ENCODE measurements around the gene TRIM56. TPM values are rescaled to one million over a fixed set of nuclear protein-coding genes. Genes with fewer than 3 reads are reported as not detected.
A peak's percentile ranks its signal among the peaks of the same experiment; 100 is the strongest.

Gene TRIM56
- total and polyA plus RNA-seq, 9 of the 15 experiments (the other 6 are each of a cell fraction or from before 2014, with no cell fraction given), result 2.0 to 29.7 (median 11.6) TPM

GRCh38 chr7:101099969-101100781 is 14.9 kb downstream of the TRIM56 start (continued):
- no peak for TF ChIP-seq RBM25 (IDR thresholded peaks at IDR 0.05; ENCODE audit: low read depth, low read length, severe bottlenecking)
- peak; percentile 81 for TF ChIP-seq BHLHE40 (IDR thresholded peaks at IDR 0.05; ENCODE audit: low read length)
- TF ChIP-seq PKNOX1 (IDR thresholded peaks at IDR 0.05), result peak; percentile 87
- TF ChIP-seq GATA2 (CRISPR knock-in tag; IDR thresholded peaks at IDR 0.05), result peak; percentile 90
- TF ChIP-seq SUPT5H (IDR thresholded peaks at IDR 0.05), result peak; percentile 60; the same call in 1 of the 2 replicates
- TF ChIP-seq KAT2B (IDR thresholded peaks at IDR 0.05; ENCODE audit: low read depth, low read length), result no peak
- peak; percentile 85 for TF ChIP-seq REST (IDR thresholded peaks at IDR 0.05; ENCODE audit: borderline replicate concordance)
- 0 out of 2 replicates have a peak, but pooled peaks have one; percentile 57 for TF ChIP-seq REST (CRISPR knock-in tag; IDR thresholded peaks at IDR 0.05; ENCODE audit: low read depth)
- TF ChIP-seq GABPB1 (CRISPR knock-in tag; IDR thresholded peaks at IDR 0.05), result no peak
- TF ChIP-seq CTCF (IDR thresholded peaks at IDR 0.05 in 2 of 3, conservative IDR thresholded peaks at IDR 0.05 in 1 of 3; ENCODE audit: insufficient read depth in 2 of 3, low read depth in 1 of 3, low read length in 3 of 3), result 0 out of 6 replicates have a peak, but pooled peaks of 2 of the 3 experiments have one; percentile 6 to 12
- peak in 1 of 2 experiments; percentile 86; a peak in 2 of 4 replicates for TF ChIP-seq TBL1XR1 (IDR thresholded peaks at IDR 0.05; ENCODE audit: low read length in 2 of 2)
- no peak for TF ChIP-seq ILK (tag; IDR thresholded peaks at IDR 0.05; ENCODE audit: borderline replicate concordance, low read depth)
- no peak for TF ChIP-seq ZNF512 (tag; IDR thresholded peaks at IDR 0.05)
- peak; percentile 75; the same call in 1 of the 2 replicates for TF ChIP-seq ZNF583 (CRISPR knock-in tag; IDR thresholded peaks at IDR 0.05)
- no peak for TF ChIP-seq NFATC3 (IDR thresholded peaks at IDR 0.05)

Data from K562 (cell line).